Muscle of leg (tissue), 11 donors: Measurements from ENCODE around the gene MIAT. TPM values are rescaled to one million over a fixed set of nuclear protein-coding genes. Genes with fewer than 3 reads are reported as not detected.
"Not testable (repeated sequence)": the region's sequence is repeated elsewhere in the genome, so short reads cannot be mapped to it uniquely, and the experiment has no call there.

Experiments
- DNase-seq: peaks from one replicate; pipeline ENCODE4 v3.0.0; 2013
- H3K27ac ChIP-seq: one replicate; pipeline ENCODE4 v1.5.1; 2013; ENCODE audit warnings: mild to moderate bottlenecking, low read length, control low read depth
- H3K27me3 ChIP-seq: one replicate; pipeline ENCODE4 v1.6.1; 2013; ENCODE audit warnings: low read length; ENCODE audit not compliant: control insufficient read depth, insufficient read depth
- H3K36me3 ChIP-seq: one replicate; pipeline ENCODE4 v1.6.1; 2013; ENCODE audit warnings: low read length; ENCODE audit not compliant: control insufficient read depth, insufficient read depth
- H3K4me1 ChIP-seq: one replicate; pipeline ENCODE4 v1.6.1; 2013; ENCODE audit warnings: low read length; ENCODE audit not compliant: control insufficient read depth, insufficient read depth
- H3K4me3 ChIP-seq: one replicate; pipeline ENCODE4 v1.5.1; 2013; ENCODE audit warnings: low read length, control low read depth
- H3K9me3 ChIP-seq: replicated peaks from 2 replicates; pipeline ENCODE4 v1.6.1; 2013; ENCODE audit warnings: low read depth, low read length; ENCODE audit not compliant: control insufficient read depth
- whole genome bisulfite sequencing: methylation state at CpG from one replicate; pipeline ENCODE4 v1.1.5; 2013; ENCODE audit warnings: missing lambda C conversion rate; ENCODE audit not compliant: insufficient coverage; 5-methylcytosine and 5-hydroxymethylcytosine counted together
- polyA plus RNA-seq, 8 donors: library from polyadenylated mRNA; unstranded; fragments of 120-200 nt; gene quantifications; one replicate each; pipeline versions ENCODE4 v1.2.1 to v1.2.3, GENCODE V29; 2013; ENCODE audit warnings: inconsistent platforms in 1 of 8, low replicate concordance in 1 of 8; ENCODE audit not compliant: insufficient read length in 8 of 8, insufficient read depth in 1 of 8
- total RNA-seq: library from RNA; stranded (reverse); fragments of 120-200 nt; gene quantifications from one replicate; pipeline ENCODE4 v1.2.4, GENCODE V29; 2013

The MIAT gene
- total and polyA plus RNA-seq, 9 donors = 0.15 to 1.5 (median 0.28) TPM

- Histone ChIP-seq H3K27ac (no peak overlapping the region), H3K36me3 (peaks cover 3% of the 10 kb centered on the region), H3K27me3 (no peaks in the 10 kb centered on the region), H3K9me3 (peaks cover 5% of the 10 kb centered on the region), H3K4me1 (peaks cover 2% of the 10 kb centered on the region), H3K4me3 (no peak overlapping the region)
- DNase-seq = no peak
- 87% methylated on average over 6 of the region's 6 CpGs for WGBS
Observed at GRCh38 chr22:26691377-26691716, 34.0 kb downstream of the MIAT start.

GRCh38 chr22:26692215-26692614, 34.8 kb downstream of the MIAT start:
- H3K4me3 ChIP-seq = no peak overlapping the region
- WGBS = 100% methylated on average over 1 of the region's 3 CpGs
- no peak for DNase-seq
- H3K4me1 ChIP-seq = peaks cover 2% of the 10 kb centered on the region
- peaks cover 3% of the 10 kb centered on the region for H3K36me3 ChIP-seq
- H3K27me3 ChIP-seq = no peaks in the 10 kb centered on the region
- H3K9me3 ChIP-seq = peaks cover 5% of the 10 kb centered on the region
- no peak overlapping the region for H3K27ac ChIP-seq

DNA sequence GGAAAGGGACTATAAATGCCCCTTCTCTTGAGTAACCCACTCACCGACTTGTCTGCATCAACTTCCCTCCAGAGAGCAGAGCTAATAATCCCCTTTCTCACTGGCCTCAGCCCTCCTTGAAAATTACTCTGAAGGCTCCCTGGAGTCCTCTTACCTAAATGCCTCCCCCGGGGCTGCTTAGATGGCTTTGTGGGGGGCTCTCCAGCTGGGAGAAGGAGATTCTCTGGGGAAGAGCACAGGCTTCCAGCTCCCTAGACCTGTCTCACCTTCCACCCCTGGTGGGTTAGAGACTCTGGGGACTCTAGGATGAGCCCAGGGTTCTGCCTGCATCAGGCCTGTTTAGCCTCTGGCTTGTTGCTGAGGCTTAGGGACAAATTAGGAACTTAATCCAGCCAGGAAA, 39.8 kb downstream of the MIAT start:
- Histone ChIP-seq H3K4me3 (no peak overlapping the region), H3K27me3 (no peaks in the 10 kb centered on the region), H3K9me3 (peaks cover 10% of the 10 kb centered on the region), H3K27ac (no peak overlapping the region), H3K36me3 (peaks cover 6% of the 10 kb centered on the region), H3K4me1 (no peaks in the 10 kb centered on the region)
- WGBS = 50% methylated on average over 1 of the region's 2 CpGs
- DNase-seq = no peak

- no peak overlapping the region for H3K27ac ChIP-seq
- peaks cover 3% of the 10 kb centered on the region for H3K4me1 ChIP-seq
- no peak overlapping the region for H3K4me3 ChIP-seq
- peaks cover 2% of the 10 kb centered on the region for H3K36me3 ChIP-seq
- H3K27me3 ChIP-seq = no peaks in the 10 kb centered on the region
- H3K9me3 ChIP-seq = peaks cover 5% of the 10 kb centered on the region
- no peak for DNase-seq
Observed at GRCh38 chr22:26700462-26700861, 43.1 kb downstream of the MIAT start.

DNA sequence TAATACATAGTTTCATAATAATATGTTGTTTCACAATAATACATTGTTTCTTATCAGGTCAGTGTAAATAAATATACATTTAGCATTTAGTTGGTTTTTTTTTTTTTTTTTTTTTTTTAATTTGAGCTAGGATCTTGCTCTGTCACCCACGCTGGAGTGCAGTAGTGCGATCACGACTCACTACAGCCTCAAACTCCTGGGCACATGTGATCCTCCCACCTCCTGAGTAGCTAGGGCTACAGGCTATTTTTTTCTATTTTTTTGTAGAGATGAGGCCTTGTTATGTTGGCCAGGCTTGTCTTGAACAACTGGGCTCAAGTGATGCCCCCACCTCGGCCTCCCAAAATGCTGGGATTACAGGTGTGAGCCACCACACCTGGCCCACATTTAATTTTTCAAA, 43.5 kb downstream of the MIAT start:
- H3K4me1 ChIP-seq = peaks cover 3% of the 10 kb centered on the region
- no peak overlapping the region for H3K27ac ChIP-seq
- H3K9me3 ChIP-seq = peaks cover 5% of the 10 kb centered on the region
- no peak for DNase-seq
- no peak overlapping the region for H3K4me3 ChIP-seq
- no peaks in the 10 kb centered on the region for H3K27me3 ChIP-seq
- WGBS = no CpG with 5 or more reads among the region's 4 CpGs
- peaks cover 2% of the 10 kb centered on the region for H3K36me3 ChIP-seq

- no peak for DNase-seq
- Histone ChIP-seq H3K4me3 (no peak overlapping the region), H3K27me3 (no peaks in the 10 kb centered on the region), H3K9me3 (peaks cover 5% of the 10 kb centered on the region), H3K36me3 (peaks cover 2% of the 10 kb centered on the region), H3K4me1 (peaks cover 3% of the 10 kb centered on the region), H3K27ac (no peak overlapping the region)
- WGBS = no CpG with 5 or more reads among the region's 1 CpG
Observed at GRCh38 chr22:26701323-26701722, 43.9 kb downstream of the MIAT start.

DNA sequence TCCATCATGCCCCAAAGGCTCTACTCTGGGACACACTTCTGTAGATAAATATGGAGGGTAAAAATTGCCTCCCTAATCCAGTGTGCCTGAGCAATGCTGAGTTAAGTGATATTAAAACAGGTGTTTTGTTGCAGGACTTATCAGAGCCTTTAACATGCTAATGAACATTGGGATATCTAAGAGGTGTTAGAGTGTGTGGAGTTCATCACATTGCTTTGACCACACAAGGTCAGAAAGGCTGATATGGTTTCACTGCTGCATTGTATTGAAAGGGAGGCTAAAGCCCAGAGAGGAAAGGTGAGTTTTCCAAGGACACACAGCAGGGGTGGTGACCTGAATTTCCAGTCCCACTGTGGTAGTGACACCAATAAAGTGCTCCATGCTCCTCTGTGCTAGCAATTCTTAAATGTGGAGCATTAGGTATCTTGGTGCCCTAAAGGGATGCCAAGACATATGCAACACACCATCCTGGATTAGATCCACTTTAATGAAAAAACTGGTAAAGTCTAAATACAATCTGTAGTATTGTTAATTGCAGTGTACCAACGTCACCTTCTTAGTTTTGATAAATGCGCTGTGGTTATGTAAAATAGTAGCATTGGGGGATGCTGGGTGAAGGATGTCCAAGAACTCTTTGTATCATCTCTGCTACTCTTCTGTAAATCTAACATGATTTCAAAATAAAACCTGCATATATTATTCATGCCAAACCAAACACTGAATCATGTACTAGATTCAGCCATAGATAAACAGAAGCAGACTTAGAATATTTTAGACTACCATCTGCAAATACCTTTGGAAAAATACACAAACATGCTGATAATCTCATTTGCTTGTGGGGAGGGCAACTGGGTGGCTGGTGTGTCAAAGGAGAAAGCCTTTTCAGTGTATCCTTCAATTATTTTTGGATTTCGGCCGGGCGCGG, 45.8 kb downstream of the MIAT start:
- H3K9me3 ChIP-seq = peaks cover 14% of the 10 kb centered on the region
- H3K27me3 ChIP-seq = no peaks in the 10 kb centered on the region
- H3K4me3 ChIP-seq = no peak overlapping the region
- no peak overlapping the region for H3K27ac ChIP-seq
- DNase-seq = no peak
- no CpG with 5 or more reads among the region's 6 CpGs for WGBS
- peaks cover 3% of the 10 kb centered on the region for H3K4me1 ChIP-seq
- peaks cover 1% of the 10 kb centered on the region for H3K36me3 ChIP-seq

DNA sequence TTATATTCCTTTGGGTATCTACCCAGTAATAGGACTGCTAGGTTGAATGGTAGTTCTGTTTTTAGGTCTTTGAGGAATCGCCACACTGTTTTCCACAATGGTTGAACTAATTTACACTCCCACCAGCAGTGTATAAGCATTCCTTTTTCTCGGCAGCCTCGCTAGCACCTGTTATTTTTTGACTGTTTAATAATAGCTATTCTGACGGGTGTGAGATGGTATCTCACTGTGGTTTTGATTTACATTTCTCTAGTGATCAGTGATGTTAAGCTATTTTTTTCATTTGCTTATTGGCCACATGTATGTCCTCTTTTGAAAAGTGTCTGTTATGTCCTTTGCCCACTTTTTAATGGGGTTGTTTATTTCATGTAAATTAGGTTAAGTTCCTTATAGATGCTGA, 48.0 kb downstream of the MIAT start:
- not testable (repeated sequence) for H3K4me3 ChIP-seq, H3K36me3 ChIP-seq, DNase-seq, H3K9me3 ChIP-seq, H3K27me3 ChIP-seq, H3K27ac ChIP-seq, H3K4me1 ChIP-seq
- 80% methylated on average over 2 of the region's 4 CpGs for WGBS

- peaks cover 3% of the 10 kb centered on the region for H3K4me1 ChIP-seq
Observed at GRCh38 chr22:26707090-26707489, 49.7 kb downstream of the MIAT start.

GRCh38 chr22:26707581-26707980, 50.2 kb downstream of the MIAT start:
- H3K9me3 ChIP-seq = peaks cover 10% of the 10 kb centered on the region

More at GRCh38 chr22:26707090-26707489, 49.7 kb downstream of the MIAT start:
- whole genome bisulfite sequencing = no CpG with 5 or more reads among the region's 2 CpGs
- Histone ChIP-seq H3K27ac (no peak overlapping the region), H3K36me3 (no peaks in the 10 kb centered on the region), H3K9me3 (peaks cover 10% of the 10 kb centered on the region), H3K27me3 (no peaks in the 10 kb centered on the region), H3K4me3 (no peak overlapping the region)
- DNase-seq = no peak

More at GRCh38 chr22:26707581-26707980, 50.2 kb downstream of the MIAT start:
- no peak for DNase-seq
- H3K4me1 ChIP-seq = peaks cover 3% of the 10 kb centered on the region
- WGBS = 86% methylated on average over 2 of the region's 2 CpGs
- H3K27me3 ChIP-seq = no peaks in the 10 kb centered on the region
- H3K4me3 ChIP-seq = no peak overlapping the region
- no peaks in the 10 kb centered on the region for H3K36me3 ChIP-seq
- H3K27ac ChIP-seq = no peak overlapping the region
